Activated T-cell treated with anti-CD3 and anti-CD28 coated beads for 24 hours (primary cell): Measurements from ENCODE around the gene TTC7B.
A peak's percentile ranks its signal among the peaks of the same experiment; 100 is the strongest.

Source experiments
- DNase-seq: peaks from one replicate; pipeline ENCODE4 v3.0.0-alpha.2; 2020; ENCODE audit warnings: low read depth

Gene TTC7B

DNA sequence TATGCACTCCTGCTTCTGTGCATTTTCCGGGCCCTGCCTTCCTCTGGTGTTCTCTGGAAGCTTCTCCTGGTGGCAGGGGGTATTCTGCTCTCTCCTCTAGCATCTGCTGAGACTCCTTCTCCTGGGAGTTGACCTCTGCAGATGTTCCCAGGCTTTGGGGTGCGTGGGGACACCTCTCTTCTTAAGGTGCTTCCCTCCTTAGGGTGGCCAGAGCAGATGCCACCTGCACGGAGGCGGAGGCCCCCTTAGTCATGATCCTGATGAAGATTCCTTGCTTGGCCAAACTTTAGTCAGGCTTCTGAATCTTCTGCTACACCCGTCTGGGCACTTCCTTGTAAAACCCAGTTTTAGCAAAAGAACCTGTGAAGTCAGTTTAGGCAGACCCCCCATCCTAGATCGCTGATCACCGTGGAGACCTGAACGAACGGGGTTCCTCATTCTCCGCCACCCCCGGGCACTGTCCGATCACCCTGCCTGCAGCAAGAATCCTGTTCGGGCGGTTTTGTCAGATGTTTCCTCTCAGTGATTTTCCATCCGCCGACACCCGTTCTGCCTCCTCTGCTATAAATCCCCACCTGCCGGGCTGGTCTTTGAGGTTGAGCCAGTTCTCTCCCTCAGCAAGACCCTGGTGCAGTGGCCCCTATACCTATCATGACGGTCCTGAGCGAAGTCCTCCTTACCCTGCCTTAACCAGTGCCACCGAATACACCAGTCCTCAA, 307.5 kb downstream of the TTC7B start:
- no peak for DNase-seq

DNA sequence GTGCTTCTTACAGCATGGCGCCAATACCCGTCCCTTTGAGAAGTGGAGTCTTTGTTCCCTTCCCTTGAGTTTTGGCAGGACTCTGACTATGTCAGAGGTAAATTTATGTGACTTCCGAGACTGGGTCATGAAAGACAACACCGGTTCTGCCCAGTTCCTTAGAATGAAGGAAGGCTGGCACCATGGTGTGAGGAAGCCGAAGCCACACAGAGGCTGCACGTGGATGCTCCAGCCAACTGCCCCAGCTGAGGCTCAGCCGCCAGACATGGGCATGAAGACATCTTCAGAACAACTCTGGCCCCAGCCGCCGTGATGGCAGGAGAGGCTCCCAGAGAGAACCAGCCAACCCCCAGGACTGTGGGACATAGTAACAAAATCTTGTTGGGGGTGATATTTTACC, 308.2 kb downstream of the TTC7B start:
- no peak for DNase-seq

DNA sequence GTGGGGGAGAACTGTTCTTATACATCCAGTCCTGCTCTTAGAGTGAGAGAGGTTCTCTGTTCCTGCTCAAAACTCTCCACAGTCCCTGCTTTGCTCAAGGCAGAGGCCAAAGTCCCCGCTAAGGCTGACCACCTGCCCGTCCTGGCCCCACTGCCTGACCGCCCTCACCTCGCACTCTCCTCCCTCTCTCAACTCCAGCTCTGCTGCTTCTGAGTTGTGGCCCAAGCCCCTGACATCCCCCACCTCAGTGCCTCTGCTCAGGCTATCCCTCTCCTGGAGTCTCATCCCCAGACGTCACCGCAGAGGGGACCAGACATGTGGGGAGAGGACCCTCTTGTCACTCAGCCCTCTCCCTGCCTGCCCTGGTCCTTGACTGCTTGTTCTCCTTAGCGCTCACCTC, 308.8 kb downstream of the TTC7B start:
- no peak for DNase-seq

DNA sequence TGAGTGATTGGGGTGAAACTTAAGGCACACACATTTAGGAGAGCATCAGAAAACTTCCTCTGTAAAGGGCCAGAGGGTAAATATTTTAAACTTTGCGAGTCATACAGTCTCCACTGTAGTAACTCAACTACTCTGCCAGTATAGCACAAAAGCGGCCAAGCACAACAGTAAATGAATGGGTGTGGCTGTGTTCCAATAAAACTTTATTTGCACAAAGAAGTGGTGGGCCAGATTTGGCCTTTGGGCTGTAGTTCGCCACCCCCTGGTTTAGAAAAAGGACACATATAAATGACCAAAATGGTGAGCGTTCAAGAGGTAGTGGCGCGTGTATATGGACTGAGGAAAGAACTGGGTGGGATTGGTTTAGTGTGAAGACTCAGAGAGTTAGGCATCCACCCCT, 309.5 kb downstream of the TTC7B start:
- no peak for DNase-seq

- no peak for DNase-seq
Observed at GRCh38 chr14:90505531-90505930, 310.7 kb downstream of the TTC7B start.

DNA sequence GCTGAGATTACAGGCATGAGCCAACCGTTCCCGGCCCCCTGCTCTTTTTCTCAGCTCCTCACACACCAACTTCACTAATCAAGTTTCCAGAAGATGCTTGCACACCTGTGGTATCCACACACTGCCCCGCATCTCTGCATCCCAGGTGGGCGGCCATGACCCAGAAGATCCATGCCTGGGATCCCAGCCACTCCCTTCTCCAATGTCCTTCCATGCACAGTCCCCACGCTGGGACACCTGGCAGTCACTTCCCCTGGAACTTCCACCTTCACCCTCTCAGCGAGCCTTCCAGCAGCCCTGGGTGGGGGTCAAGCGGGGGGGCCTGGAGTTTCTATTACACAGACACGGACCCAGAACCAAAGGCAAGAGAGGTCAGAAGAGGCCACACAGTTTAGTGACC, 311.6 kb downstream of the TTC7B start:
- DNase-seq = no peak

DNA sequence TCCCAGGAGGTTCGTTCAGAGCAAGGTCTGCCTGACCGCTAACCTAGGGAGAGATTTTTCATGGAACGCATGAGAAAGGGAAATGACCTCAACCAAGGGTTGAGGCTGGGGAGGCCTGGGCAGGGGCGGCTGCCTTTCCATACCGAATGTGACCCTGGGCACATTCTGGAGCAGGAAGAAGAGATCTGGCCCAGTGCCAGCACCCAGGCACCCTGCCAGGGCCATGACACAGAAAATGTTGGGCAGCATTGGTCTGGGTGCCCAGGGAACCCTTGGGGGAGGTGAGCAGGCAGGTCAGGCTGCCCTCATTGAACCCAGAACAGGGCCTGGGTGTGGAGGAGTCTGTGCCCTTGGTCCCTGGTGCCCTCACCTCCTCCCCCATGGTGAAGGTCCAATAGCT, 312.6 kb downstream of the TTC7B start:
- DNase-seq = no peak

- DNase-seq = no peak
Observed at GRCh38 chr14:90502760-90503159, 313.5 kb downstream of the TTC7B start.

DNA sequence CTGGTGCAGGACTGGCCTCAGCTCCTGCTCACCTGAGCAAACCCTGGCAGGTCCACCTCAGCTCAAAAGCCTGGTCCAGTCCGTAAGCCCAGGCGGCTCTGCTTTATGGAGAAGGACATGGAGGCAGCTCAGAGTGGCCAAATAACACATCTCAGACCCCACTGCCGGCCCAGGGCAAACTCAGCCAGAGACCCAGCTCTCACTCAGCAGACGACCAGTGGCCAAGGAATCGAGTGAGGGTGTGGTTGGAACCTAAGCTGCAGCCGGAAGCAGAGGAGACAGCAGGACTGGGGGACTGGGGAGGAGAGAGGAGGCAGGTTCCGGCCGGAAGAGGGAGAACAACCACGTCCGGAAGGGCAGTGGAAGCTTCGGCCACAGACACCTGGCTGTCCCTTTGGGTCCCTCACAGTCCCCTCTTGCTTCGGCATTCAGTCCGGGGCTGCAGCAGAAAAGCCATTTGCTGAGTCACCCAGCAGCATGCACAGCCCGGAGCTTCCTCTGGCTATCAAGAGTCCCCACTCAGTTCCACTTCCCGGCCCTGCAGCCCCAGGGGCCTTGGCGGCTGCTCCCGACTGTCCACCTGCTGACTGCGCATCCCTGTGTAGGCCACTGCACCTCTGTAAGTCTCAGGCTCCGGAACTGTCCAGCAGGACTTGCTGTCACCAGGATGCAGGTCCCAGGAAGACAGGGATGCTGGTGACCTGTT, 315.4 kb downstream of the TTC7B start:
- no peak for DNase-seq

DNA sequence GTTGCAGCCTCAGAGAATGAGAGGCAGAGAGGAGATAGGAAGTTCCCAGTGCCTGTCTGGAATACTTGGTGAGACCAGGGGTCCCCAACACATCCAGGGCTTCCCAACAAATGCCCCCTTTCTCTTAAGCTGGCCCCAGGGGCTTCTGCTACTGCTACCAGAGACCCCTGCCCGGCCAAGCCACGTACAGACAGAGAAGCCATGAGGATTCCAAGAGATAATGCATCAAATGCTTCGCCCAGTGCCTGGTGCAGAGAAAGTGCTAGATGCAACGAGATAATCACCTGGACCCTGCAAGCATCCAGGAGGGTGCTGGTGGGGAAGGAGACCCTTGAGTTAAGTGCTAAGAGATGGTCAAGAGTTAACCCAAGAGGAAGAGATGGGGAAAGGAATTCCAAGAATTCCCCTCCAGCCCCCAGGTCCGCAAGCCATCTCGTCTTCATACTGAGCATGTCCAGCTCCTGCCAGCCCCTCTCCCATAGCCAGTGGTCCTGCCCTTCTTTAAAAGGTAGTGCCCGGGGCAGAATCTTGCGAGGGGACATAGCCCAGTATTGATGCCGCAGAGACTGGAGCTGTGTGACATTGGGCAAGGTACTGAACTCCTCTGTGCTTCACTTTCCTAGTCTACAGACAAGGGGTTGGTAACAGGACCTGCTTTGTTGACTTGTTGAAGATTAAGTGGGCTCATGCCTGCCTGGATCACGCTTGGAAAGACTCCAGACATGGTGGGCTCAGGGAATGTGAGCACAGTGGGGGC, 316.1 kb downstream of the TTC7B start:
- no peak for DNase-seq

- DNase-seq = no peak
Observed at GRCh38 chr14:90499121-90499520, 317.1 kb downstream of the TTC7B start.

GRCh38 chr14:90498198-90498597, 318.0 kb downstream of the TTC7B start:
- no peak for DNase-seq

- DNase-seq = no peak
Observed at GRCh38 chr14:90496379-90496778, 319.9 kb downstream of the TTC7B start.

GRCh38 chr14:90495357-90496276, 320.6 kb downstream of the TTC7B start:
- DNase-seq = peak; percentile 14

DNA sequence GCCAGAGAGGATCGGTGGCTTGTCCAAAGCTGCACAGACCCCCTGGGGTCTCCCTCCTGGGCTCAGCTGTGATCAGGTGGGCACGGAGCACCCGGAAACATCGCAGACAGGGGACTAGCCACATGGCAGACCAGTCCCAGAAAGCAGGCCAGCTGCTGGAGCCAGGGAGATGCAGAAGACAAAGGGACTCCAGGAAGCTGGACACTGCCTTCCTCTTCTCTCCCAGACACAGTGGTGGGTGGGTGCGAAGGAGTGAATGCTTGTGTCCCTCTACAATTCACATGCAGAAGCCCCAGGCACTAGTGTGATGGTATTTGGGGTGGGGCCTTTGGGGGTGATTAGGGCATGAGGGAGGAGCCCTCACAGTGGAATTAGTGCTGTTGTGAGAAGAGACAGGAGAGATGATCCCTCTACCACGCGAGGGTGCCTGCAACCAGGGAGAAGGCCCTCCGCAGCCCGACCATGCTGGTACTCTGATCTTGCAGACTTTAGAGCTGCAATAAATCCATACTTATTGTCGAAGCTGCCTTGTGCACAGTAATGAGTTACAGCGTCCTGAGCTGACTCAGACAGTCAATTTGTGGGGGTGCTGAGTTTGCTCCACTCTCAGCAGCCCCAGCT, 324.2 kb downstream of the TTC7B start:
- no peak for DNase-seq

- DNase-seq = no peak
Observed at GRCh38 chr14:90491221-90491885, 324.9 kb downstream of the TTC7B start.

DNA sequence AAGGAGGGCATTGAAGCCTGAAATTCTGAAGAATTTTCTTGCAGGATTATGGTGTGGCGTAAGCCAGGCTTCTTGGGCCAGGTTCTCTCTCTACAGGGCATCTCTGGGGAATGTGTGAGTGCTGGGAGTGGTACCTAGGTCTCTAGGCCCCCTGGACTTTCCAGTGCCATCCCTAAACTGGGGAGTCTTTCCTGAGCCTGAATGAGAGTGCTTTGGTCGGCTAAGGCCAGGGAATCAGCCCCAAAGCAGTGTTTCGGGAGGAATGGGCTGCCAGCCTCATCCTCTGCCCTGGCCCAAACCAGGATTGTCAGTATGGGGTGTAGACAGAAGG, 325.5 kb downstream of the TTC7B start:
- DNase-seq = no peak

DNA sequence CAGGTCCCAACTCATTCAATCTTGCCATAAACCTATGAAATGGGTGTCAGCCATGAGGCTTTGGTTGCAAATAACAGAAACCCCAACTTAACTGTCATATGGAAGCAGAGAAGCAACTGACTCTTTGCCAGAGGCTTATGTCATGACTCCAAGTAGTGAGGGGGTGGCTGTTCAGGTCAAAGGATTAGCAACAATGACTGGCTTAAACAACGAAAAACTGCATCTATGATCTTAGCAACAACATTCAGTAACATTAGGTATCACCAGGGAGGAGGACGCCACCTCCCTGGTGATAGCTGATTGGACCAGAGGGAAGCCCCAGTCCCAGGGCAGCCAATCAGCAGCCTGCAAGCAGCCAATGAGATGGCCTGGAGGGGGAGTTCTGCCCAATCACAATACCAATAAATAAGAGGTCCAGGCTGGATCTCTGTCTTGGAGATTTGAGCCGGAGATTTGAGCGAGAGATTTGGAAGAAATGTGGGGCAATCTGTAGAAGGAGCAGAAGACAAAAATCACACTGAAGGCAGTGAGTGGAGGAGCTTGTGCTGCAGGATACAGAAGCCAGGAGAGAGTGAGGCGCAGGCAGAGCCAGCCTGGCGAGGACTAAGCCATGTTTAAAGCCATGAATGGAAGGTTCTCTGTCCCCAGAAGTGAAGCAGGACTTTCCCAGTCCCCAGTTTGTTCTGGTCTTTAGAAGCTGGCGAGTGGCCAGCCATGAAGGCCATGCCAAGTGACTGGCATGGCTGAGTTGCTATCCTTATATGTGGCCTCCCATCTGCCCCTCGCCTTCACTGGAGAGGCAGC, 326.1 kb downstream of the TTC7B start:
- no peak for DNase-seq

DNA sequence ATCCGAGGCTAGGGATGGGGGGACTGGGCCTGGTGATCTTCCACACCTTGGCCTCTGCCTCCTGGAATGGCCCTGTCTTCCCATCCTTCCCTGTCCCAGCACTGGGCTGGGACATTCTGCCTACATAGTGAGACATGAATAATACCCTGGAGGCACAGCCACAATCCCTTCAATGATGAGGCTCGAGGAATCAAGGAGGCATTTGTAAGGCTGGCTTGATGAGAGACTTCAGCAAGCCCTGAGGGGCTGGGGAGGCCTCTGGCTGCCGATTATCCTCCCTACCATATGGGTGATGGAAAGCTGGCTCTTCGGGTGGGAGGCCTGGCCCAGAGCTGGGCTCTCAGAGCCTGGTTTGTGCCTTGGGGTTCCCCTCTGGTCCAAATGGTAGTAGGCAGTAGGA, 326.9 kb downstream of the TTC7B start:
- no peak for DNase-seq

DNA sequence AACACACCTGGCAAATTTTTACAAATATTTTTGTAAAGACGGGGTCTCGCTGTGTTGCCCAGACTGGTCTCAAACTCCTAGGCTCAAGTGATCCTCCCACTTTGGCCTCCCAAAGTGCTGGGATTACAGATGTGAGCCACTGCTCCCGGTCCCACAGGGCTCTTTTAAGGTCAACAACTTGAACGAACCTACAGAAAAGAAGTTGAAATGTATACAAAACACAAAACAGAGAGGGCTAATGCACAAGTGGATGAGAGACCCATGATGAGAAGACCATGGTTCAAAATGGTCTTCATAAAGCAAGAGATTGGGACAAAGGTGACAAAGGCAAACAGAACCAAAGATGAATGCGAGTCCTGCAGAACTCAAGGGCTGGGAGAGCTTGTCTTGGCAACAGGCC, 328.0 kb downstream of the TTC7B start:
- no peak for DNase-seq
